ENCODE data around the gene ILDR2. TPM values are rescaled to one million over a fixed set of nuclear protein-coding genes. Genes with fewer than 3 reads are reported as not detected.

ILDR2 gene
- total and polyA plus RNA-seq, 9 of the 15 experiments (the other 6 are each of a cell fraction or from before 2014, with no cell fraction given): 0.03 to 0.31 (median 0.18) TPM; not detected in 2

DNA sequence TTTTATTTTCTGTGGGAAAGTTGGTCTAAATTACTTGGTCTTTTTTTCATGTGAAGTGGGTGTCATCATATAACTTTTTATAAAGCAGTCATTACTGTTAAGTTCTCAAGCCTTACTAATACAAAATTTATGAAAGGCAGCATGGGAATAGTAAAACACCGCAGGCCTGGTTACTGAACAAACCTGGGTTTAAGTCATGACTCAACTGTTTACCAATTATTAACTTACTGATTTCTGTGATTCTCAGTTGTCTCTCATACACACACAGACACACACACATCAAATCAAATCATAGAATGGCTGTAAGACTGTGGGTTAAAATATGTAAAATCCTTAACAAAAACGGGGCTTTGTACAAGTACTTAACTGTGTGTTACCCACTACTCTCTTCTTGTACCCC, 28.4 kb upstream of the ILDR2 start (continued):
- TF ChIP-seq, protein P1, sequence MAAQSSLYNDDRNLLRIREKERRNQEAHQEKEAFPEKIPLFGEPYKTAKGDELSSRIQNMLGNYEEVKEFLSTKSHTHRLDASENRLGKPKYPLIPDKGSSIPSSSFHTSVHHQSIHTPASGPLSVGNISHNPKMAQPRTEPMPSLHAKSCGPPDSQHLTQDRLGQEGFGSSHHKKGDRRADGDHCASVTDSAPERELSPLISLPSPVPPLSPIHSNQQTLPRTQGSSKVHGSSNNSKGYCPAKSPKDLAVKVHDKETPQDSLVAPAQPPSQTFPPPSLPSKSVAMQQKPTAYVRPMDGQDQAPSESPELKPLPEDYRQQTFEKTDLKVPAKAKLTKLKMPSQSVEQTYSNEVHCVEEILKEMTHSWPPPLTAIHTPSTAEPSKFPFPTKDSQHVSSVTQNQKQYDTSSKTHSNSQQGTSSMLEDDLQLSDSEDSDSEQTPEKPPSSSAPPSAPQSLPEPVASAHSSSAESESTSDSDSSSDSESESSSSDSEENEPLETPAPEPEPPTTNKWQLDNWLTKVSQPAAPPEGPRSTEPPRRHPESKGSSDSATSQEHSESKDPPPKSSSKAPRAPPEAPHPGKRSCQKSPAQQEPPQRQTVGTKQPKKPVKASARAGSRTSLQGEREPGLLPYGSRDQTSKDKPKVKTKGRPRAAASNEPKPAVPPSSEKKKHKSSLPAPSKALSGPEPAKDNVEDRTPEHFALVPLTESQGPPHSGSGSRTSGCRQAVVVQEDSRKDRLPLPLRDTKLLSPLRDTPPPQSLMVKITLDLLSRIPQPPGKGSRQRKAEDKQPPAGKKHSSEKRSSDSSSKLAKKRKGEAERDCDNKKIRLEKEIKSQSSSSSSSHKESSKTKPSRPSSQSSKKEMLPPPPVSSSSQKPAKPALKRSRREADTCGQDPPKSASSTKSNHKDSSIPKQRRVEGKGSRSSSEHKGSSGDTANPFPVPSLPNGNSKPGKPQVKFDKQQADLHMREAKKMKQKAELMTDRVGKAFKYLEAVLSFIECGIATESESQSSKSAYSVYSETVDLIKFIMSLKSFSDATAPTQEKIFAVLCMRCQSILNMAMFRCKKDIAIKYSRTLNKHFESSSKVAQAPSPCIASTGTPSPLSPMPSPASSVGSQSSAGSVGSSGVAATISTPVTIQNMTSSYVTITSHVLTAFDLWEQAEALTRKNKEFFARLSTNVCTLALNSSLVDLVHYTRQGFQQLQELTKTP (IDR thresholded peaks at IDR 0.05; ENCODE audit: low read depth in 1 of 2, partially characterized antibody in 2 of 2): no peak

DNA sequence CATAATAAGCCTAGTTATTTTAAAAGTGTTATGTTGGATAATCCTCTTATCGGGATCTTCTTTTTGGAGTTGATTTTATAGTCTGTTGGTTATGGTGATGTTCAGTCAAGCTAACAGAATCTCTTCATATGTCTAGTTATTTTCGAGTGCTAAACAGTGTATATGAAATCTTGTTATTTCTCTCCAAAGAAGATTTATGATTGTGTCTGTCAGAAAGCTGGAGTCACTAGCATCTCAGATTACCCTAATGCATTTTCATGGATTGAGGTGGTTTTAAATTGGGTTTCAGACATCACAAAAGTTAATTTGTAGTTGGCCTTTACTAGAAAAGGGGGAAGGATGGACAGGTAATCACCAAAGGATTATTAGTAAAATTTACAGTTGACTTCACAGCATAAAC, 27.0 kb upstream of the ILDR2 start:
- Histone ChIP-seq H3K36me3 (ENCODE audit: control insufficient read depth, insufficient read depth, low read length) (no peaks in the 10 kb centered on the region), H2AFZ (ENCODE audit: low read depth, low read length) (no peak overlapping the region), H3K9me1 (ENCODE audit: control insufficient read depth, insufficient read depth, low read length) (no peaks in the 10 kb centered on the region), H3K27ac (ENCODE audit: extremely low read depth, low read depth, low read length) (no peak overlapping the region), H3K4me1 (replicated peaks in 1 of 2; ENCODE audit: control insufficient read depth in 2 of 2, insufficient read depth in 2 of 2, low read length in 2 of 2) (no peaks in the 10 kb centered on the region), H3K79me2 (ENCODE audit: control insufficient read depth, insufficient read depth, low read length) (no peaks in the 10 kb centered on the region), H3K27me3 (ENCODE audit: control insufficient read depth in 2 of 2, insufficient read depth in 2 of 2, low read length in 2 of 2) (no peaks in the 10 kb centered on the region), H3K9me3 (replicated peaks; ENCODE audit: control insufficient read depth, insufficient read depth, low read depth, low read length) (no peaks in the 10 kb centered on the region), H3K9ac (ENCODE audit: insufficient read depth in 1 of 2, low read depth in 2 of 2, low read length in 2 of 2) (no peak overlapping the region), H4K20me1 (replicated peaks; ENCODE audit: control insufficient read depth, insufficient read depth, low read length) (no peaks in the 10 kb centered on the region), H3K4me3 (no peak overlapping the region), H3K4me2 (ENCODE audit: insufficient read depth, low read length) (no peak overlapping the region)
- WGBS (ENCODE audit: insufficient coverage, low coverage, missing lambda C conversion rate): 0% methylated on average over 2 of the region's 2 CpGs
- no peak for DNase-seq (ENCODE audit: extremely low read depth in 1 of 4, low spot score in 3 of 4)
- TF ChIP-seq, protein P2, sequence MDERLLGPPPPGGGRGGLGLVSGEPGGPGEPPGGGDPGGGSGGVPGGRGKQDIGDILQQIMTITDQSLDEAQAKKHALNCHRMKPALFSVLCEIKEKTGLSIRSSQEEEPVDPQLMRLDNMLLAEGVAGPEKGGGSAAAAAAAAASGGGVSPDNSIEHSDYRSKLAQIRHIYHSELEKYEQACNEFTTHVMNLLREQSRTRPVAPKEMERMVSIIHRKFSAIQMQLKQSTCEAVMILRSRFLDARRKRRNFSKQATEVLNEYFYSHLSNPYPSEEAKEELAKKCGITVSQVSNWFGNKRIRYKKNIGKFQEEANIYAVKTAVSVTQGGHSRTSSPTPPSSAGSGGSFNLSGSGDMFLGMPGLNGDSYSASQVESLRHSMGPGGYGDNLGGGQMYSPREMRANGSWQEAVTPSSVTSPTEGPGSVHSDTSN (CRISPR knock-in tag; IDR thresholded peaks at IDR 0.05; ENCODE audit: low read depth): no peak
- TF ChIP-seq, protein P2 (tag; conservative IDR thresholded peaks at IDR 0.05; ENCODE audit: low read depth): 0 out of 2 replicates have a peak, but pooled peaks have one; percentile 12
- no peak for TF ChIP-seq CHCHD3 (CRISPR knock-in tag; IDR thresholded peaks at IDR 0.05)
- BruUV-seq (replicated peaks): no TSS peak
- no peak for FAIRE-seq
- ChIA-PET POLR2A (interaction anchor here (1.5 kb wide), 1 partner anchor 9 kb away, joined by 3 read pairs; no protein-coding TSS in a partner anchor), CTCF (ENCODE audit: low intra/inter-chr PET ratio) (no interaction called here)
- intact Hi-C loops (cut with micrococcal nuclease) (no loop called here), in situ Hi-C loops (cut with MboI) (no loop called here)
- ATAC-seq: no peak

All from K562 (cell line).